GM23248 (cell line): Measurements from ENCODE around the gene PIK3R4.

ENCODE experiments used
- EZH2 ChIP-seq: fragments of 200-600 bp; sonication (generic); IDR thresholded peaks from 2 replicates; pipeline ENCODE4 v1.6.1; 2018; ENCODE audit warnings: antibody characterized with exemption, mild to moderate bottlenecking; ENCODE audit not compliant: insufficient read depth, poor library complexity, severe bottlenecking
- EZH2phosphoT487 ChIP-seq: fragments of 200-600 bp; sonication (generic); IDR thresholded peaks from 2 replicates; pipeline ENCODE4 v1.6.1; 2018; ENCODE audit warnings: antibody characterized with exemption, moderate library complexity, mild to moderate bottlenecking, low read depth; ENCODE audit not compliant: insufficient read depth

DNA sequence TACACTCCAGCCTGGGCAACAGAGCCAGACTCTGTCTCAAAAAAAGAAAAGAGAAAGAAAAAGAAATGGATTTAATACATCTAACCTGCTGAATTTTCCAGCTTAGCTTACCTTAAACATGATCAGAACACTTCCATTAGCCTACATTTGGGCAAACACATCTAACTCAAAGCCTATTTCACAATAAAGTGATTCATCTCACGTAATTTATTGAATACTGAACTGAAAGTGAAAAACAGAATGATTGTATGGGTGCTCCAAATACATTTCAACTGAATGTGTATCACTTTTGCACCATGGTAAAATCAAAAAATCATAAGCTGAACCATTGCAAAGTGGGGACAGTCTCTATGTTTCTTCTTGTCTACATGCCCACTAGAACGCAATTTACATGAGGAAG lies 9.0 kb downstream of the PIK3R4 start:
- TF ChIP-seq EZH2 (no peak), EZH2phosphoT487 (no peak)
